Adrenal gland (tissue), 12 donors: ENCODE data around the gene CCDC124. TPM values are rescaled to one million over a fixed set of nuclear protein-coding genes. Genes with fewer than 3 reads are reported as not detected.

Source experiments
- DNase-seq, 7 donors: peaks; one replicate each; pipeline ENCODE4 v3.0.0-alpha.2; 2019 to 2020
- H3K27ac ChIP-seq, 5 donors: fragments of 200-600 bp; sonication (generic) in 4 of 5; 1 replicate in 3 of 5; 2 replicates in 2 of 5; pipeline versions ENCODE4 v1.5.1 to v1.8.0; 2016 to 2020; ENCODE audit warnings: mild to moderate bottlenecking in 1 of 5
- H3K27me3 ChIP-seq: fragments of 200-600 bp; 2 replicates; pipeline ENCODE4 v1.8.0; 2021
- H3K36me3 ChIP-seq, 2 donors: fragments of 200-600 bp; replicated peaks in 1 of 2; 1 replicate in 1 of 2; 2 replicates in 1 of 2; pipeline versions ENCODE4 v1.5.1 to v1.8.0; 2018 to 2022
- H3K4me1 ChIP-seq, 2 donors: fragments of 200-600 bp; replicated peaks in 1 of 2; 1 replicate in 1 of 2; 2 replicates in 1 of 2; pipeline versions ENCODE4 v1.5.1 to v1.8.0; 2018 to 2021
- H3K4me3 ChIP-seq, 4 donors: fragments of 200-600 bp; sonication (generic) in 3 of 4; one replicate each; pipeline ENCODE4 v1.5.1; 2016 to 2018
- H3K9me3 ChIP-seq, 3 donors: fragments of 200-600 bp; sonication (generic) in 1 of 3; replicated peaks in 1 of 3; 1 replicate in 2 of 3; 2 replicates in 1 of 3; pipeline versions ENCODE4 v1.5.1 to v1.8.0; 2016 to 2021
- POLR2A ChIP-seq, 2 donors: fragments of 450-650 bp; IDR thresholded peaks; one replicate each; pipeline ENCODE4 v1.6.1; 2017; ENCODE audit warnings: antibody characterized with exemption in 2 of 2, mild to moderate bottlenecking in 2 of 2, moderate library complexity in 1 of 2
- WGBS, 4 donors: extraction: QIAGEN DNeasy Blood & Tissue Kit in 2 of 4; methylation state at CpG; one replicate each; pipeline versions ENCODE4 v1.1.5 to v1.1.7; 2013 to 2017; 5-methylcytosine and 5-hydroxymethylcytosine counted together
- intact Hi-C, 2 donors: fragments of 100-400 bp; cut with DNase I; formaldehyde crosslinking; loops; one replicate each; pipeline versions ENCODE4 v1.14.1 to v1.15.0; 2022 to 2023
- polyA plus RNA-seq, 3 donors: library from polyadenylated mRNA; stranded (reverse); fragments of 200-250 nt in 2 of 3; fragments of 350-450 nt in 1 of 3; fragmentation: Illumina TruSeq in 1 of 3; extraction: RNeasy Lipid Tissue Mini Kit (QIAGEN cat#74804) in 1 of 3; gene quantifications; one replicate each; pipeline ENCODE4 v1.2.3, GENCODE V29; 2013 to 2014
- total RNA-seq, 9 donors: library from RNA; depleted of rRNA in 4 of 9; stranded (reverse); fragments of >200 nt in 4 of 9; fragments of 120-200 nt in 1 of 9; fragmentation: NEBNext Ultra II Directional in 1 of 9; extraction: Animal tissue kit (Norgen Biotek cat#: 25700) in 1 of 9; gene quantifications; one replicate each; pipeline versions ENCODE4 v1.1.0 to v1.2.4, GENCODE V29; 2013 to 2023
- TF ChIP-seq, protein P1 (sequence below), 6 experiments: fragments of 450-650 bp in 4 of 6; fragments of 200-600 bp in 2 of 6; sonication (generic) in 1 of 6; IDR thresholded peaks; 1 replicate in 5 of 6; 2 replicates in 1 of 6; pipeline versions ENCODE4 v1.5.1 to v1.8.0; 2016 to 2021; ENCODE audit warnings: antibody characterized with exemption in 6 of 6, mild to moderate bottlenecking in 2 of 6, moderate library complexity in 1 of 6
- donor health status: healthy with polysubstance abuse.
- donor health status: Bipolar disorder and iron deficiency.
- donor health status: DM: yes; HTN: yes; CAD: no.
- donor health status: DM: no; HTN: no; CAD: no.
- donor health status: DM: no; HTN: no; CAD: no.
- donor health status: DM: yes; HTN: yes; CAD: no.

The CCDC124 gene
- total and polyA plus RNA-seq, 12 donors: 11.3 to 143 (median 65.9) TPM

DNA sequence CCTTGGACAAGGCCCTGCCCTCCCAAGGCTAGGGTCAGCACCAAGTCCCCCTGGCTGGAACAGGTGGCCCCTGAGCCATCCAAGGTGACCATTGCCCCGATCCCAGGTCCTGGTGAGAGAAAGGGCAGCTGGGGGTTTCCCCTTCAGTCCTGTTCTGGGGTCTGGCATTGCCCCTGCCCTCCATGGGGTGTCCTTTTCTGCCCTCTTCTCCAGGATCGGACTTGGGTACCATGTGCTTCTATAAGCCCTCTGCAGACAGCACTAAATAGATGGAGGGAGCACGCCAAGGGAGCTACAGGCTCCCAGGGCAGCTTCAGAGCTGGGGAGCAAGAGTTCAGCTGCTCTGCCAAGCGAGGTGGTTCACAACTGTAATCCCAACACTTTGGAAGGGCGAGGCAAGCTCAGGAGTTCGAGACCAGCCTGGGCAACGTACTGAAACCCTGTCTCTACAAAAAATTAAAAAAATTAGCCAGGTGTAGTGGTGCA, 20.5 kb downstream of the CCDC124 start:
- no peaks in the 10 kb centered on the region for H3K9me3 ChIP-seq
- WGBS, 4 donors: 49 to 73% (median 59%) methylated on average over 5 to 7 of the region's 7 CpGs
- no peak for DNase-seq
- intact Hi-C loops: no loop called here
- TF ChIP-seq POLR2A (IDR thresholded peaks at IDR 0.05): no peak
- TF ChIP-seq, protein P1, sequence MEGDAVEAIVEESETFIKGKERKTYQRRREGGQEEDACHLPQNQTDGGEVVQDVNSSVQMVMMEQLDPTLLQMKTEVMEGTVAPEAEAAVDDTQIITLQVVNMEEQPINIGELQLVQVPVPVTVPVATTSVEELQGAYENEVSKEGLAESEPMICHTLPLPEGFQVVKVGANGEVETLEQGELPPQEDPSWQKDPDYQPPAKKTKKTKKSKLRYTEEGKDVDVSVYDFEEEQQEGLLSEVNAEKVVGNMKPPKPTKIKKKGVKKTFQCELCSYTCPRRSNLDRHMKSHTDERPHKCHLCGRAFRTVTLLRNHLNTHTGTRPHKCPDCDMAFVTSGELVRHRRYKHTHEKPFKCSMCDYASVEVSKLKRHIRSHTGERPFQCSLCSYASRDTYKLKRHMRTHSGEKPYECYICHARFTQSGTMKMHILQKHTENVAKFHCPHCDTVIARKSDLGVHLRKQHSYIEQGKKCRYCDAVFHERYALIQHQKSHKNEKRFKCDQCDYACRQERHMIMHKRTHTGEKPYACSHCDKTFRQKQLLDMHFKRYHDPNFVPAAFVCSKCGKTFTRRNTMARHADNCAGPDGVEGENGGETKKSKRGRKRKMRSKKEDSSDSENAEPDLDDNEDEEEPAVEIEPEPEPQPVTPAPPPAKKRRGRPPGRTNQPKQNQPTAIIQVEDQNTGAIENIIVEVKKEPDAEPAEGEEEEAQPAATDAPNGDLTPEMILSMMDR (IDR thresholded peaks at IDR 0.05): no peak
- H3K4me1 ChIP-seq: peaks cover 0 to 36% of the 10 kb centered on the region in 2 donors
- H3K27ac ChIP-seq: no peak overlapping the region
- H3K4me3 ChIP-seq: no peak overlapping the region
- H3K27me3 ChIP-seq: peaks cover 50% of the 10 kb centered on the region
- no peaks in the 10 kb centered on the region for H3K36me3 ChIP-seq

DNA sequence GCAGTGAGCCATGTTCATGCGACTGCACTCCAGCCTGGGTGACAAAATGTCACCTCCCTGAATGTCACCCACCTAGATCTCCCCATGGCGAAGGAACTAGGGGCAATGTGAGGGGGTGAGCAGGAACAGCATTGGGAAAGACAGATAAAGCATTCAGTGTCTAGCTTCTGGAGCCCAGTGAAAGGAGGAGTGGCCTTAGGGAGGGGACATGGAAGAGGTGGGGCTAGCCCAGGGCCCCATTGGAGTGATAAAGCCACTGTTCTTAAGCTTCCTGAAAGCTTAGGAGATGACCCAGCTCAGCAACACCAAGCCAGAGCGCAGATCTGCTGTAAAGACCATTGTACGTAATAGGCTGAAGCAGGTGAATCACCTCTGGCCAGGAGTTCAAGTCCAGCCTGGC, 21.1 kb downstream of the CCDC124 start:
- 64 to 79% (median 70%) methylated on average over 4 of the region's 4 CpGs for WGBS, 4 donors
- DNase-seq: no peak
- TF ChIP-seq, protein P1 (IDR thresholded peaks at IDR 0.05): no peak
- no peak for TF ChIP-seq POLR2A (IDR thresholded peaks at IDR 0.05)
- Histone ChIP-seq H3K27me3 (peaks cover 50% of the 10 kb centered on the region), H3K4me1 (peaks cover 0 to 33% of the 10 kb centered on the region in 2 donors), H3K4me3 (no peak overlapping the region), H3K9me3 (no peaks in the 10 kb centered on the region), H3K36me3 (no peaks in the 10 kb centered on the region), H3K27ac (no peak overlapping the region)
- intact Hi-C loops: no loop called here

DNA sequence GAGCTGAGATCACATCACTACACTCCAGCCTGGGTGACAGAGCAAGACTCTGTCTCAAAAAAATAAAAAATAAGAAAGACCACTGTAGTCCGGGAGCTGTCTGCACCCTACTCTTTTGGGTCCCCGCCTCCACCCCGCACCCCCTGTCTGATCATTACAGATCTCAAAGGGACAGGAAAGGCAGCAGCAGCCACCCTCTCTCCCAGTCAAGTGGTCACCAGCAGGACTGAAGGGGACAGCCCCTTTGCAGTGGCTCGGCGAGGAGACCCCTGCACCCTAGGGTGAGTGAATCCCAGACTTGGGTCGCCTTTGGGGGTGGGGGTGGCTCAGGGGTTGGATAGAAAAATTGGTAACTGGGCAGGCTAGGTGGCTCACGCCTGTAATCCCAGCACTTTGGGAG, 21.6 kb downstream of the CCDC124 start:
- intact Hi-C loops: no loop called here

DNA sequence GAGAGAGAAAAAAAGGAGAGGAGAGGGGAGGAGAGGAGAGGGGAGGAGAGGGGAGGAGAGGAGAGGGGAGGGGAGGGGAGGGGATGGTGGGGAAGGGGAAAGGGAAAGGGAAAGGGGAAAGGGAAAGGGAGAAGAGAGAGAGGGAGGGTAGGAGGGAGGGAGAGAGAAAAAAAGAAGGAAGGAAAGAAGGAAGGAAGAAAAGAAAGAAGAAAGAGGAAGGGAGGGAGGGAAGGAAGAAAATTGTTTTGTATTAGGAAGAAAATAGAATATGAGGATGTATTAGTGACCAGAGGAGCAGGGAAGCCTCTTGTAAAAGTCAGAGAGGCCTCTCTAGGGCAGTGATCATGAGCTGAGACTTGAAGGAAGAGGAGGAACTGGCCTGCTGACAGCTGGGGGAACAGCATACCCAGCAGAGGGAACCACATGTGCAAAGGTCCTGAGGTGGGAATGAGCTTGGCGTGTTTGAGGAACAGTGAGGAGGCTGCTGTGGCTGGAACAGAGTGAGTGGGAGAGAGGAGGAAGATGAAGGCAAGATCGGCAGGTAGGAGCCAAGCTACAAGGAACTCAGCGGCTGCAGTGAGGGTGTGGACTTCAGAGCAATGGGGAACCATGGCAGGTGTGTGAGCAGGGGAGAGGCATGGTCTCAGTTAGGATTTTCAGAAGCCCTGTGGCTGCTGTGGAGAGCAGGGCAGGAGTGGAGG, 24.5 kb downstream of the CCDC124 start:
- no peak overlapping the region for H3K27ac ChIP-seq
- whole genome bisulfite sequencing, 4 donors: 71 to 89% (median 73%) methylated on average over 3 of the region's 3 CpGs
- no peak overlapping the region for H3K4me3 ChIP-seq
- no peaks in the 10 kb centered on the region for H3K36me3 ChIP-seq
- TF ChIP-seq POLR2A (IDR thresholded peaks at IDR 0.05): no peak
- TF ChIP-seq, protein P1 (IDR thresholded peaks at IDR 0.05): no peak
- no peaks in the 10 kb centered on the region for H3K9me3 ChIP-seq
- intact Hi-C loops: no loop called here
- DNase-seq: no peak
- H3K27me3 ChIP-seq: peaks cover 30% of the 10 kb centered on the region
- peaks cover 0 to 8% of the 10 kb centered on the region in 2 donors for H3K4me1 ChIP-seq

More for the DNA sequence above, 21.6 kb downstream of the CCDC124 start:
- no peaks in the 10 kb centered on the region for H3K36me3 ChIP-seq
- peaks cover 0 to 29% of the 10 kb centered on the region in 2 donors for H3K4me1 ChIP-seq
- no peaks in the 10 kb centered on the region for H3K9me3 ChIP-seq
- TF ChIP-seq, protein P1 (IDR thresholded peaks at IDR 0.05): no peak
- no peak for TF ChIP-seq POLR2A (IDR thresholded peaks at IDR 0.05)
- DNase-seq: no peak
- 66 to 88% (median 79%) methylated on average over 7 of the region's 7 CpGs for WGBS, 4 donors
- H3K27me3 ChIP-seq: peaks cover 50% of the 10 kb centered on the region
- H3K27ac ChIP-seq: no peak overlapping the region
- H3K4me3 ChIP-seq: no peak overlapping the region
